HTR-8/SVneo (cell line): ENCODE results near the gene QRFP.

Experiments used
- DNase-seq: peaks from one replicate; pipeline ENCODE4 v3.0.0; 2011; ENCODE audit warnings: low spot score, mixed read lengths; ENCODE audit not compliant: insufficient read length
- FAIRE-seq: peaks from 2 replicates; lab custom pipeline; 2011; peaks lifted over from hg19 to GRCh38; lab: Jason Lieb, UNC

Gene QRFP, protein sequence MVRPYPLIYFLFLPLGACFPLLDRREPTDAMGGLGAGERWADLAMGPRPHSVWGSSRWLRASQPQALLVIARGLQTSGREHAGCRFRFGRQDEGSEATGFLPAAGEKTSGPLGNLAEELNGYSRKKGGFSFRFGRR

DNA sequence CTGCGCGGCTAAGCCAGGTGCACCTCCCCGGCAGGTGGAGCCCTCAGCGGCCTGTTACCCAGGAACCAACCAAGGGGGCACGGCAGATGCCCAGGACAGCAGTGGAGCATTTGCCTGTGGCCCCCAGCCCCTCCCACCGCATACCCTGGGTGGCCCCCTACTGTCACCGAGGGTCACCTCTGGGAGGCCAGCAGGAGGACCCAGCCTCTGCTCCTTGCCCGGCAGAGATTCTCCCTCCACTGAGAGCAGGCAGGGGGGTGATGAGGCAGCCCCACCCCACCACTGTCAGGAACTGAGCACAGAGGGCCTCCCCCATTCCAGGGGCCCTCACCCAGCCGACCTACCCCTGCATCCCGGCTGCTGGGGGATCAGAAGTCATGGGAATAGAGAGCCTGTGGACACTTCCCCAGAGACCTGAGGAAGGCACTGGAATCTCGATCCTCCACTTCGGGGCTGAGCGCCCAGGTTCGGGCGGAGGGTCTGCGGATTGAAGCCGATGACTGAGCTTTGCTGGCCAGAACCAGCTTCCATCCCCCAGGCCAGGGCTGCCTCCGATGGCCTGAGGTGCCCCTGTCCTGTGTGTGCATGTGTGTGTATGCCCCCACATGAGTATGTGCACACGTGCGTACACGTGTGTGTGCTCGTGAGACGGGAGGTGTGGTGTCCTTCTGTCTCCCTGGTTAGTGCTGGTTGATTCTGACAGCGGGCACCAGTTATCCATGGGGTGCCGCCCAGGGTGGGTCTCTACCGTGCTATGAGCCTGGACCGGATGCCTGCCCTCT lies at the start of gene QRFP:
Gene QRFP, minus strand, starts transcription at position 580 of the 782 bp plus-strand sequence. CDS start 2,974 bp downstream, outside the sequence.
- DNase-seq (no peak), FAIRE-seq (no peak)

DNA sequence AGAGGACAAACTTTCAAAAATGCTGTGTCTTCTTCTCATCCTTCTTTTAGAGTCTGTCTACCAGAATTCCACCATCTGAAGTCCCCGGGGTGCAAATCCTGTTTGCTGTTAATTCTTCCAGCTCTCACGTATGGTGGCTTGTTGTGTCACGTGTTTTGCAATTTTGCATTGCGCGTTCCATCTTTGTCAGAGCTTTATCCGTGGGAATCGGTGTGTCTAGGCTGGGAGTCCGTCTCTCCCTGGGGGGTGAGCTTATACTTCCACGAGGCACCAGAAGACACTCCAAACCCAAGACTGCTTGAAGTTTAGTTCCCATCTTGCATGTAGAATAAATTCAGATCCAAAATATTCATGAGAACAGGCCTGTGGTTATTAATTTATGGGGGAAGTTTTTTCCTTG lies 48.6 kb upstream of the QRFP start:
- DNase-seq (no peak), FAIRE-seq (no peak)

DNA sequence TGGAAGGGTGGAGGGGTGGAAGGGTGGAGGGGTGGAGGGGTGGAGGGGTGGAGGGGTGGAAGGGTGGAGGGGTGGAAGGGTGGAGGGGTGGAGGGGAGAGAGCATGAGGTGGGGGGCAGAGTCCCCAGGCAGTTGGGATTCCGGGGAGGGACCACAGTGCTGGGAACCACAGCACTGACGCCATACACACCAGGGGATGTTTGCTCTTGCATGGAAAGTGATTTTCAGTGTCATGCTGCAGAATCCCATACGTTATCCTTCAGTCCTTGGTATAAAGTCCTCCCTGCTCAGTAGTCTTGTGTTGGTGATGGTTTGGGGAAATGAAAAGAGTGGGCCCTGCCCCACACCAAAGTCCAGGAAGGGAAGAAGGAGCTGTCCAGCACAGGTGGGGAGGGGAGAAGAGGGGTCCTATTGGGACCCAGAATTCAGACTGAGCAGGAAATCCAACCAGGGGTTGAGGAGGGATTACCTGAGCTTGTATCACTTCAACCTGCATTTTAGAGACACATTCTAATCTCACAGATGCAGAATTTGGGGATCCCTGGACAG lies 48.0 kb upstream of the QRFP start:
- DNase-seq (no peak), FAIRE-seq (no peak)

DNA sequence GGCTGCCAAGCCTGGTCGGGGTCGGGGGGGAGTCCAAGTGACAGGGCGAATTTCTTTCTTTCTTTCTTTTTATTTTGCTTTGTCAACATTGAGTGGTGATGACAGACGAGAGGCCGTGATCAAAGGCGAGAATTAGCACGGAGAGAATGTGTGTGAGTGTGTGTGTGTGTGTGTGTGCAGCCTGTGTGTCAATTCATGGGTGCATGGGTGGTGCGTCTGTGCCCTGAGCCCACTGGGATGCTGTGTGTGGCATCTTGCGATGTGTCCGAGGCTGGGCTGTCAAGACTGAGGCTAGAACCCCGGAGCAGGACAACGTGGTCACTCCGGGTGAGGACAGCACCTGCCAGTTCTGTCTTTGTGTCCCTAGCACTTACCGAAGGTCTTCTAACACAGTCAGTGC lies 47.2 kb upstream of the QRFP start:
- no peak for FAIRE-seq
- DNase-seq, result no peak

DNA sequence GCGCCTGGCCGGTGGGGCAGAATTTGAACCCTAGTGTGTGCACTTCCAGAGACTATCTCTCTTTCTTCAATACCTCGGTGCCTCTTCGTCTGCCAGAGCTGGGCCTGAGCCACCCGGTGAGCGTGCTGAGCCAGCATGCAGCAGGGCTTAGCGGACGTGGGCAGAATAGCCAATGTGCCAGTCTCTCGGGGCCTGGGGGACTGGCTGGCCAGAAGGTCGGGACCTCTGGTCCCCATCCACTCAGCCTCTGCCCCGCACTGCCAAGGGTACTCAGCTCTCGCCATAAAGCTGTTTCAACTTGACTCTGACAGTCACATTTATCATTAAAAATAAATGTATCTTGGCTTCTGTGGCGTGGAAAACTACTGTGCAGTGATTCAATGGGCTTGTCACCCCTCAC lies 46.6 kb upstream of the QRFP start:
- DNase-seq, result no peak
- FAIRE-seq, result no peak

DNA sequence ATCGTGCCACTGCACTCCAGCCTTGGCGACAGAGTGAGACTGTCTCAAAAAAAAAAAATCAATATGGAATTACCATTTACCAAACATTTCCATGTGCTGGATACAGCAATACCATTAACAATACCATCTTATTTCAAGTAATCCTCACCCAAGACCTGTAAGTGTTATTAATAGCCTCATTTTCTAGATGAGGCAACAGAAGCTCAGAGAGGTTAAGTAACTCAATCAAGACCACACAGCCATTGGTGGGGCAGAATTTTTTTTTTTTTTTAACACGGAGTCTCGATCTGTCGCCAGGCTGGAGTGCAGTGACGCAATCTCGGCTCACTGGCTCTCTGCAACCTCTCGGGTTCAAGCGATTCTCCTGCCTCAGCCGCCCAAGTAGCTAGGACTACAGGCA lies 46.1 kb upstream of the QRFP start:
- FAIRE-seq, result no peak
- DNase-seq, result no peak

DNA sequence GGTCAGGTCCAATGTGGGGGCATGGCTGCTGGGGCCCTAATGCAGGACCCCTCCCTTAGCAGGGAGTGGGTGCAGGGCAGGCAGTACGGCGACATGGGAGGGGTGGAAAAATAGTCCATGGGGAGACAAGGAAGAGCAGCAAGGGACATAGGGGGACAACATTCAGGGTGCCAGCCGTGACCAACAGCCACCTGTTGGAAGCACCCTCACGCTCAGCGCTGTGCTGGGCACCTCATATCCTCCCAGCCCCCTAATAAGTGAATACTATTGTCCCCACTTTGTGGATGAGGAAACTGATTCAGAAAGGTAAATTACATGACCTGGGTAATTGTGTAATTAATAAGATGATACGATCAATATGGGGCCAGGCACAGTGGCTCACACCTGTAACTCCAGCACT lies 45.5 kb upstream of the QRFP start:
- DNase-seq (no peak), FAIRE-seq (no peak)

DNA sequence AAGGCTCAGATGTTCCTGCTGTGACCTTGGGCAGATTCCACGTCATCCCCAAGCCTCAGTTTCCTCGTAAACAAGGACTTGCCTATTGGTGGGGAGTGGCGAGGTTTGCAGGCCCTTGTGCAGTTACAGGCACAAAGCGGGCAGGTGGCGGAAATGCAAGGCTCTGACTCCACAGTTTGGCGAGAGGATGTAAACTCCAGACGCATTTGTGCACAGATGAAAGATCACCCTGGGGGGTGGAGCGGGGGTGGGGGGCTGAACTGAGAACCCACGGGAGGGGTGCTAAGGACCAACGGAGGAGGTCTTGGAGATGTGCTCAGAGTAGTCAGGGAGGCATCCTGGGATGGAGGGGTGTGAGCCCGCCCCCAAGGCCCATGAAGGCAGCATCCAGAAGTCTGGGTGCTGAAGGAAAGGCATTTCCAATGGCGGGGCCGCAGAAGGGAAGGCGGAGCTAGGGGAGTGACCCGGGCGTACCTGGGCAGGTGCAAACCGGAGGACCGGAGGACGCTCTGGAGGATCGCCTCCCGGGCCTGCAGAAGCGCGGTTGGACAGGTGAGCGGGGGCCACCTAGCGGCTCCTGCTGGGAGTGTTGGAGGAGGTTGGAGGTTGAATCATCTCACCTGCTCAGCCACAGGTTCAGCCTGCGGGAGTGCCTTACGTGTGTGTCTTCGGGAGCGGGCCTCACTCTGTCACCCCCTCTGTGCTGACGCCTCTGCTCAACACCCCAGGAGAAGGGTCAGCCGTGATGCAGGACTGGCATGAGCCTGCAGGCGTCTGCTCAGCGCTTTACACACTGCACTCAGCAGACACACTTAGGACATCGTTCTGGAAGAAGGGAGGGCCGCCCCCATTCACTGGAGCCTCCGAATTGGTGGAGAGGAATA lies 44.3 kb upstream of the QRFP start:
- peak; percentile 32 for DNase-seq
- no peak for FAIRE-seq

DNA sequence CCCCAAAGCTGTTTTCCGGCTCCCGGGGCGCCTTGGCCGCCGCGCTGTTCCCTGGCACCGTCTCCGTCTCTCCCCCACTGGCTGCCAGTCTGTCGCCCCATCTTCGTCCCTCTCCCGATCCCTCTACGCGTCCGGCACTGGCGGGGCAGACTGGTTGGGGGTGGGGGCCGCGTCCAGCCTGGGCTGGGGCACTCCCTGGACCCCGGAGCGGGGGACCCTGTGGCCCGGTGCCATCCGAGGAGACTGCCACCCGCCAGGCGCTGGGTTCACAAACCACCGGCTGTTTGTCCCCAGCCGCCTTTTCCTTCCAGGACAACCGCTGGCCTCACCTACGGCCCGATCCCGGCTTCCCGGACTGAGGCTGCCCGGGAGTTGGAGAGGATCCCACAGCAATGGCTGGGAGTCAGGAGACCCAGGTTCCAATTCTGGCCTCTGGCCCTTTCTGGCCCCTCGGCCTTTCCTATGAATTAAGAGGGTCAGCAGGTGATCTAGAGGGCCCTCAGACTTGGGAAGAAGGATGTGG lies 43.5 kb upstream of the QRFP start:
- FAIRE-seq (no peak), DNase-seq (no peak)

DNA sequence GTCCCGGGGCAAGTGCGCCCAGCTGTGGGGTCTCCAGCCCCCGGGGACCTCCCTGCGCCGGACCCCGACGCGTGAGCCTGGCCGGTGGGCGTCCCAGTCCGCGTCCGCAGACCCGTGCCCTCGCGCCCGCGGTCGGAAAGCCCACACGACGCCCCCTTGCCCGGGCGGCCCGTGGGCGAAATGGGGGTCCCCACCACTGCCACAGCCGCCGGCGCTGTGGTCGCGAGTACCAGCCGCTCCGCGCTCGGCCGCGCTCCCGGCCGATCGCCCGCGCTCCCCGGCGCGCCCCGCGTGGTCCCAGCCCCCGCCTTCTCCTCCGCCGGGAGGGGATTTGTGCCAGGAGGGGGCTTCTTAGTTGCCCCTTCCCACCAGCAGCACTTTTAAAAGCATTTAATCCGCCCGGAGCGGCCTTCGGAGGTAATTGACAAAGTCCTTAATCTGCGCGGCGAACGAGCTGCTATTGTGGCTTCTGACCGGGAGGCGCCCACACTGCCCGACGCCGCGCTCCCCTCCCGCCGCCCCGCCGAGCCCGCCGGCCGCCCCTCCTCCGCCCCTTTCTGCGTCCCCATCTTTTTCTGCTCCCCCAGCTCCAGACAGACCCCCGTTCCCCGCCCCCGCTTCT lies 42.9 kb upstream of the QRFP start:
- no peak for DNase-seq
- FAIRE-seq, result no peak

DNA sequence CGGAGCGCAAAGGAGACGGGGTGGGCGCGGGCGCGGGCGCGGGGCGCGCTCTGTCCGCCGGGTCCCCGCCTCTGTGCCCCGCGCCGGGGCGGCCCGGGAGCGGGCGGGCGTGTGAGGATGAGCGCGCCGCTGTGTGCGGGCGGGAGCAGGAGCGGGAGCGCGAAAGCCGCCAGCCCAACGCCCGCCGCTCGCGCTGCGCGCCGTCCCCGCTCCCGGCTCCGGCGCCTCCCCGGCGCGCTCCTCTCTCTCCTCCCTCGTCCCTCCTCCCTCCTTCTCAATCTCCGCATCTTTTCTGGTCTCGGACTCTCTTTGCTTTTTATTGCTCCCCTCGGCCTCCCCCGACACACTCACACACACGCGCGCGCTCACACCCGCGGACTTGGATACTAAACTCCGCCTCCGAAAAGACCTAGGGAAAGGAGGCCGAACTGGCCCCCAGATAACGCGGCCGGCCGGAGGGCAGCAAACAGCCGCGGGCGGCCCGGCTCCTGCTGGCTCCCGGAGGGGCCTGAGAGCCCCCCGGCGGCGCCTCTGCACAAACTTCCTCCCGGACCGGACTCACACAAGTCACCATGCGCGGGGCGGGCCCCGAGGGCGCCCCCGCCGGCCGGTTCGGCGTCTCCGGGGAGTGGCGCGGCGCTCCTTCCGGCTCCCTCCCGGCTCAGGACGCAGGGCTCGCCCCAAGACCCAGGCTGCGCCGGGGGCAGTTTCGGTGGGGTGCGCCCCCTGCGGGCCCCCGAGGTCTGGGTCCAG lies 42.2 kb upstream of the QRFP start, which contains the start of gene FIBCD1:
Gene FIBCD1, minus strand, starts transcription at position 596 of the 753 bp plus-strand sequence. CDS start 640 bp downstream, outside the sequence.
- no peak for FAIRE-seq
- peak; percentile 45 for DNase-seq

DNA sequence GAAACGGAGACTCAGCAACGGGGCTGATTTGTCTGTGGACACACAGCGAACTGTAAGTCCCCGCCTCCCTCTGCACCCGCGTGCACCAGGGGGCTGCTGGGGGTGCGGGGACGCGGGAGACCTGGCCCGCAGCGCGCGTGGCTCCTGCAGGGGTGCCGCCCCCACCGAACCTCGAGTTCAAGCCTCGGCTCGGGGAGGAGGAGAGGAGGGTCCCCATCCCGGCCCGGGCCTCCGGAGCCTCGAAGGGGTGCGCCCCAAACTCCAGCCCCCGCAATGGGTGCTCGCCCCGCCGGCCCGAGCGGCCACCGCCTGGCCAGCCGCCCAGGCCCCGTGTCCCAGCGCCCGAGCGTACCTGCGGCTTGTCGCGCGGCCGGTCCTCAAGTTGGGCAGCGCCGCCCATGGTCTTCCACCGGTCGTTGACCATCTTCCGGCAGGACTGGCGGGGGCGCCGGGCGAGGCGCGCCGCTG lies 41.6 kb upstream of the QRFP start:
- DNase-seq (no peak), FAIRE-seq (no peak)

DNA sequence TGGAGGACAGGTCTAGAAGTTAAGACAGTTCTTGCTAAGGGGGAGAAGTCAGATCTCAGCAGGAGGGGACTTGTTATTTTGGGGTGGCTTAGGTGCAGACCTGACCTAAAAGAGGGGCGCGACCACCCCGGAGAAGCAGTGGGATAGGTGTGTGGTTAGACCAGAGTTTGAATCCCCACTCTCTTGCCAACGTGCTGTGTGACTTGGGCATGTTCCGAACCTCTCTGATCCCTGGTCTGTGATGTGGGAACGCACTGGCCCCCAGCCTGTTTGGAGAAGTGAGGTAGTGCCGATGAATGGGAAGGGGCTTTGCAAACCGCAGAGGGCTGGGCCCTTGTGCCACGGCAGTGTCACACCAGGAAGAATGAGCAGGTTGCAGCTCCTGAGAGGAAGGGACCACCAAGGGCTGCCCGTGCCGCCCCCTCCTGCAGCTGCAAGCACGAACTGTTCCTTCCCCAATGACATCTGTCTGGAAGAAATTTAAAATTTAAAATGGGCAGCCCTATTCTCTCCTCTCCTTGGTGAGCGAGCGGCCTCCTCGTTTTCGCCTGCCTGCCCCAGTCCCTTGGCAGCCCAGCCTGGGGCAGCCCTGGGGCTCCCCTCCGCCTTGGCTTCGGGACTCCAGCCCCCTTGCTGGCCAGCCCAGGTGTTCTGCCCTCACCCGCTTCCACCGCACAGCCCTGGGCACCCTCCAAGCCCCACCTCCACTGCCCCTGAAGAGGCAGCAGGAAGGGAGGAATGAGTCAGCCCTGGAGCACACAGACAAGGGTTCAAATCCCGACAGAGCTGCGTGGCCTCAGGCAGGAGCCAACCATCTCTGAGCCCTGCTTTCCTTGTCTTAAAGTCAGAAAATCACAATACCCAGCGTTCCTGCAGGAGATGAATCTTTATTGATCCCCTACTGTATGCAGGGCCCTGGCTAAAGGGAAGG lies 40.8 kb upstream of the QRFP start:
- DNase-seq (no peak), FAIRE-seq (no peak)

DNA sequence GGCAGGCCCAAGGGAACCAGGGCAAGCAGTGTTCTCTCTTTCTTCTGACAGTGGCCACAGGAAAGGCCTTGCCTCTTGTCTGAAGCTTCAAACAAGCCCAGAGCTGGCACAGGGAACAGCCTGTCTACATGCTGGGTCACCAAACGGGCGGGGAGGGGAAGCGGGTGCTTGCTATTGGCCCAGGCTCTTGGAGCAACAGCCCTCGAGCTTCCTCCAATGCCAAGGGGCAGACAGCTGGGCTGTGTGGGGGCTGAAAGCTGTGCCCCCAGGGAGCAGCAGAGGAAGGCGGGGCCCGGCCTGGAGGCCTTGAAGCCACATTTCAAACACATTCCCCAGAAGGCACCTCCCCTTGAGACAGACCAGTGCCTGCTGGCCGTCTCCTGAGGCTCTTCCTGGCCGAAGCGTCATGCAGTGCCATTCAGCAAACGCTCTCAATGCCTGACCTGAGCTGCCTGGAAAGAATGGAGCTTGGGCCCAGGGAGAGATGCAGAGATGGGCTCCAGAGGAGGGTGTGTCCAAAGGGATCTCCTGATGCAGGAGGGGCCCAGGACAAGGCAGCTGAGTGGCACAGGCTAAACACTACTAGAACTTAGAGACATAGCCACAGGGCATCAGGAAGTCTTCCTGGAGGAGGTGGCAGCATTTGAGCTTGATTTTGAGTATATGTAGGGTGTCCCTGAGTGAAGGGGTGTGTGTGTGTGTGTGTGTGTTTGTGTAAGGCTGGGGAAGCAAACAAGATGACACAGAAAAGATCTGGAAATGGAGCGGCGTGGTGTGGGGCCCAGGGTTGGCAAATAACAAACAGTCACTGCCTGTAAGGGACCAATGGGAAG lies 39.9 kb upstream of the QRFP start:
- FAIRE-seq (no peak), DNase-seq (peak; percentile 65)

DNA sequence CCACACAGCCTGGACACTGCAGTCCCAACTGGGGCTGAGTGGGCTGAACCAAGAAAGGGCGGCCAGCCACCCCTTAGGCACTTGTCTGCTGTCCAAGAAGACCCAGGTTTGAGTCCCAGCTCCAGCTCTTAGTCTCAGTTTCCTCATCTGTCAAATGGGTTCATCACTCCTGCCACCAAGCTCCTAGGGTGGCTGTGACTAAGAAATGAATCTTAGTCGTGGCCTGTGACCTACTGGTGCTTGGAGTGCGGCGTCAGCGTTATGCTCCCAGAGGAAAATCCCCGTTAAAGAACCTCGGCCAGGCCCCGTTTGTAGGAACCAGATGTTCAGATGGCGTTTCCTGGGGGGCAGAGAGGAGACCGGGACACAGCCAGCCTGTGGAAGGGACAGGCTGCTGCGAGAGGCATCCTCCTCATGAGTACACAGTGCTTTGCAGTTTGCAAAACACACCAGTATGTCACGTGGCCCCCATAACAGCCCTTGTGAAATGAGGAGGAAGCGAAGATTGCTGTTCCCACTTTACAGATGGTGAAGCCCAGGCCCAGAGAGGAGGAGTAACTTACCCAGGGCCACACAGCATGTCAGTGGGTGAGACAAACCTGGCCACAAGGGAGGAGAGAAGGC lies 39.1 kb upstream of the QRFP start:
- DNase-seq (no peak), FAIRE-seq (no peak)

DNA sequence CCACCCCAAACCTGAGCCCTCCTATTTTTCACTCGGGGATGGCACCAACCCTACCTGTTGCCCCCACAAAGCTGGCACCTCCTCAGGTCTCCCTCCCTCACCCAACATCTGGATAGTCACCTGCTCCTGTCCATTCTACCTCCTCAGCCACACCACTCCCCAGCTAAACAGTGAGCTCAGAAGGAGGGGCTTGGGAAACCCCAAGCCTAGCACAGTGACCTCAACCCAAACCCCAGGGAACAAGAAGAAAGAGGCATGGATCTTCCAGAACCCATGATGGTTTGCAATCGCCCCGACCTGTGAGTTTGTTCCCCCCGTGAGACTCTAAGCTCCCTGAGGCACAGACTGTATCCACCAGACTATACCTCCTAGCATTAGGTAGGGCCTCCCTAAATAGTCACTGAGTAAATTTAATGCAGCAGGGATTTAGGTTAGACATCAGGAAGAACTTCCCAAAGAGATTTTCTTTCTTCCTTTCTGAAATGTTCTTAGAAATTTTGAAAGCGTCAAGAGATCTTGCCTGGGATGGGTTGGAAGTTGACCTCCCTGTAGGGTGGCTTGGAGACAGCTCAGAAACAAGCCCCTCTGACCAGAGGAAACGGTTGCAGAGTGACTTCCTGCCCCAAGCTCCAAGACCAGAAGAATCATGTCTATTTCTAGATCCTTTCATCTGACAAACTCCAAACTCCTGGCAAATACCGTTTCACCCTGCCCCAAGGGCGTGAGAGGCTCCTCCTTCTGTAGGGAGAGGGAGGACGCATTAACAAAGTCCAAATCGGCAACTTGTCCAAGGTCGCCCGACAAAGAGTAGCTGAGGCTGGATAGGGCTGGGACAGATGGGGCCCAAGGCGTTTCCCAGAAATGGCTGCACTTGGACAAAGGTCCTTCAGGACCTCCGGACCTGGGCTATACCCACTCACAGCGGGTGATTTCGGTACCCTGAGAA lies 38.4 kb upstream of the QRFP start:
- DNase-seq (no peak), FAIRE-seq (no peak)
